HS-27A (cell line): ENCODE measurements around the gene CES2.
"Not testable (repeated sequence)": the region's sequence is repeated elsewhere in the genome, so short reads cannot be mapped to it uniquely, and the experiment has no call there.

ENCODE experiments used
- DNase-seq: peaks from one replicate; pipeline ENCODE4 v3.0.0-alpha.2; 2012; ENCODE audit warnings: low read depth, missing footprints

The CES2 gene

DNA sequence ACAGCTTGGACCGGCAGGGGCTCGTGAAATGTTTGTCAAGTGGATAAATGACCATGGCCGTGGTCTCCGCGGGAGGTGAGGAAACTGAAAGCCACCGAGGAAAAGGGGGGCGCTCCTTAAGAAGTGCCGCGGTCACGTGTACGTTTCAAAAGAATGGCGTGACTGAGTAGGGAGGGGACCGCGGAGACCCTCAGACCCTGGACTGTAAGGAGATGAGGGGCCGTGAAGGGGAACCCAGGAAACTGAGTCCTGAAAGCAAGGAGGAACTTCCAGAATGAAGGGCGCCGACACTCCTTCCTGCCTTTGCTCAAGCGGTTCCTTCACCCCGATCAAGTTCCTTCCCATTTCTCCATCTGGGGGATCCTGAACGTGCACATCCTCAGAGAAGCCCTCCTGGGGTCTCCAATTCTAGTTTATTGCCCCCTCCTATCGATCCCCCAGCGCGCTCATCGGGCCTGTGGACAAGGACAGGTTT is 440 bp upstream of the CES2 start:
- DNase-seq, result not testable (repeated sequence)

DNA sequence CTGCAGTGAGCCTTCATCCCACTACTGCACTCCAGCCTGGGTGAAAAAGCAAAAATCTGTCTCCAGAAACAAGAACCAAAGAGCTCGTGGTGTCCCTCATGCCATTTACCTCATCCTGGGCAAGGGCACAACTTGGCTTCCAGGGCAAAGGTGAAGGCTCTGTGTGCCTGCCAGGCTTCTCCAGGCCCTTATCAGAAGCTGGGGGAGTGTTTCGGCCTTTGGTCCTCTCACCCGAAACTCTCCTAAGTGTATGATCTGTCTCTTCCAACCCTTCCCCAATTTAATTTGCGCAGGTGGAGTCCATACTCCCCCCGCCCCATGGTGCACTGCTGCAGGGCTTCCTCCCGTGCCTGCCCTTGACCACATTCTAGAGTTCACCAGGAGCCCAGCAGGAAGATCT is 1.1 kb downstream of the CES2 start:
- DNase-seq, result no peak

DNA sequence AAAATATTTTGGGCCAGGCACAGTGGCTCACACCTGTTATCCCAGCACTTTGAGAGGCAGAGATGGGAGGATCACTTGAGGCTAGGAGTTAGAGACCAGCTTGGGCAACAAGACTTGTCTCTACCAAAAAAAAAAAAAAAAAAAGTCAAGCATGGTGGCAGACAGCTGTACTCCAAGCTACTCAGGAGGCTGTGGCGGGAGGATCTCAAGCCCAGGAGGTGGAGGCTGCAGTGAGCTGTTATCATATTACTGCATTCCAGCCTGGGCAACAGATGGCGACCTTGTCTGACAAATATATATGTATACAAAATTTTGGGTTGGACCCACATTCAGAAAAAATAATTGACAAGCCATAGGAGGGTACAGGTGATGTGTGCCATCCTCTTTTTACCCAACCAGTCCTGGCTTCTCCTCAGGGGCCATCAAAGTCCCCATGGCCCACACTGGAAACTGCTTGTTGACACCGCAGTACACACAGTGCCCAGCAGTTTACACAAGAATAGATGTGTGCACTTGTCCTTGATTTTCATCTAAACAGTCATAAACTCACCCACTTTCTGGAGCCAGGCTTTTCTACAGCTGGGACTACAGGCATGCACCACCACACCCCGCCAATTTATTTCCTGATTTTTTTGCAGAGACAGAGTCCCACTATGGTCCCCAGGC is 1.7 kb downstream of the CES2 start:
- DNase-seq, result no peak

DNA sequence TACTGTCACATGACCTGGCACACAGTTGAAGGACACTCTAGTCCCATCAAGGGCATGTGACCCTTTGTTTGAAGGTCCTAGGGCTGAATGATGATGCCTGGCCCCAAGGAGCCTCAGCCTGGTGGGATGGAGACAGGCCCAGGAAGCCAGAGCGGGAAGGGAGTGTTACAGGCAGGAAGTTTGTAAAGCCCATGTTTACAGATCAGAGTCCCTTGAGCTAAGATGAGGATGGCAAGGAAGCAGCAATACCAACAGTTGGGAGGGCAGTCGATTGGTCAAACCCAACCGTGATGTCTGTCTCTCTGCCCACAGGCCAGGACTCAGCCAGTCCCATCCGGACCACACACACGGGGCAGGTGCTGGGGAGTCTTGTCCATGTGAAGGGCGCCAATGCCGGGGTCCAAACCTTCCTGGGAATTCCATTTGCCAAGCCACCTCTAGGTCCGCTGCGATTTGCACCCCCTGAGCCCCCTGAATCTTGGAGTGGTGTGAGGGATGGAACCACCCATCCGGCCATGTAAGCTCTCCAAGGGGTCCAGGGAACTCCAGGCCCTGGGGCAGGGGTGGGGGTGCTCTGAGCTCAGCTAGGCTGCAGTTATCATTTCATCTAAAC is 2.5 kb downstream of the CES2 start:
- no peak for DNase-seq

DNA sequence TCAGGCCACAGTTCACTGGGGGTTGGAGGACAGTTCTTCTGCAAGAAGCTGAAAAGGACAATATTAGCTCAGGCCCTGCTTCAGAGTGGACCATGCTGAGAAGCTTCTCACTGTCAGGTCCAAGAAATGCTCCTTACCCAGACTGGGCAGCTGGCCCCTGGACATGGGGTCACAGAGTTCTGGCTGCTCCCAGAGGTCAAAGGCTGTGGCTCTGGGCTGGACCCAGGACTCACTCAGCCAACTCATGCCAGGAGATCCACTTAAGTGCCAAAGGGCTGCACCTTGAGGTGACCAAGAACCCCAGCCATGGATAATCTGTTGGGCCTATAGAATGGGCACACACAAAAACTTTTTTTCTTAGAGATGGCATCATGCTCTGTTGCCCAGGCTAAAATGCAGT is 4.0 kb downstream of the CES2 start:
- DNase-seq, result no peak

DNA sequence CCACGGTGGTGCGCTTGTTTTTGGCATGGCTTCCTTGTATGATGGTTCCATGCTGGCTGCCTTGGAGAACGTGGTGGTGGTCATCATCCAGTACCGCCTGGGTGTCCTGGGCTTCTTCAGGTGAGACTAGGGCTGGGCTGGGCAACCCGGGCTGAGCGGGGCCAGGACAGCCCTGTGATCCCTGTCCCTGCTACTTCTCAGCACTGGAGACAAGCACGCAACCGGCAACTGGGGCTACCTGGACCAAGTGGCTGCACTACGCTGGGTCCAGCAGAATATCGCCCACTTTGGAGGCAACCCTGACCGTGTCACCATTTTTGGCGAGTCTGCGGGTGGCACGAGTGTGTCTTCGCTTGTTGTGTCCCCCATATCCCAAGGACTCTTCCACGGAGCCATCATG is 4.9 kb downstream of the CES2 start:
- no peak for DNase-seq

DNA sequence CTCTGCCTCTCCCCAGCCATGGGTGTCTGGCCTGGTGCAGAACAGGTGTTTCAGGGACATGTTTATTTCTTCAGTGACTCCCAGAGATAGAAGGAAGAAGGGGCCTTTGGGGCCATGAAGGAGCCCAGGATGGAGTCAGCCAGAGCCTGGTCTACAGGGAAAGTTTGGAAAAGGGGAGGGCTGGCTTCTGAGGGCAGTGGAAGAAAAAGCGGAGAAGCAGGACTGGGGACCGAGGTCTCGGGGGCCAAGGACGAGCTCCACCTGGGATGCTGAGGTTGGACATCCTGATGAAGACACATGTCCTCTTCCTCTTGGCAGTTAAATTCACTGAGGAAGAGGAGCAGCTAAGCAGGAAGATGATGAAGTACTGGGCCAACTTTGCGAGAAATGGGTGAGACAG is 7.7 kb downstream of the CES2 start:
- DNase-seq, result no peak

DNA sequence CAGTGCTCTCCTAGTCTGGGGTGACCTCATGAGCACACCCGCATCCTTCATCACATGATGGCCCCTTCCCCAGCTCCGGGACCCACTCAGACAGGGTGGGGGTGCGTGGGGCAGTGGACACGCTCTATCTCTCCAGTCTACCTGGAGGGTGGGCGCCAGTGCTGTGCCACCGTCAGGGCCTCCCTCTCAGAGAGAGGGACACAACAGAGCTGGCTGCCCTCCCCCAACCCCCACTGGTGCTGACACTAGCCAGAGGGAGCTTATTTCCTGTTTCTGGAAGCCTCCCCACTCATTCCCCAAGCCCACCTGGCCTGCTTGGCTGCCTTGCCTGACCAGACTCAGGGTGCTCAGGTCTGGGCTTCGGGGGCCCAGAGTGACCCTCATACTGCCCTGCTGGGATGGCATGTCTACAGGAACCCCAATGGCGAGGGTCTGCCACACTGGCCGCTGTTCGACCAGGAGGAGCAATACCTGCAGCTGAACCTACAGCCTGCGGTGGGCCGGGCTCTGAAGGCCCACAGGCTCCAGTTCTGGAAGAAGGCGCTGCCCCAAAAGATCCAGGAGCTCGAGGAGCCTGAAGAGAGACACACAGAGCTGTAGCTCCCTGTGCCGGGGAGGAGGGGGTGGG is 8.2 kb downstream of the CES2 start:
- DNase-seq, result no peak

DNA sequence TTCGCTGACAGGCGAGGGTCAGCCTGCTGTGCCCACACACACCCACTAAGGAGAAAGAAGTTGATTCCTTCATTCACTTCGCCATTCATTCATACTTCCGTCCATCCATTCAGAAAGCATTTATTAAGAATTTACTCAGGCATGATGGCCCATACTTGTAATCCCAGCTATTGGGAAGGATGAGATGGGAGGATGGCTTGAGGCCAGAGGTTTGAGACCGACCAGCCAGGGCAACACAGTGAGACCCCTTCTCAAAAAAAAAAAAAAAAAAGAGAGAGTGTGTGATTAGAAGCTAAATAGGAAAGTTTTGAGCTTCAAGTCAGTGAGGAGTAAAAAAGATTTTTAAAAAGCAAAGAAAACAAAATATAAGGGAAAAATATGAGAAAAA is 8.7 kb downstream of the CES2 start:
- no peak for DNase-seq

DNA sequence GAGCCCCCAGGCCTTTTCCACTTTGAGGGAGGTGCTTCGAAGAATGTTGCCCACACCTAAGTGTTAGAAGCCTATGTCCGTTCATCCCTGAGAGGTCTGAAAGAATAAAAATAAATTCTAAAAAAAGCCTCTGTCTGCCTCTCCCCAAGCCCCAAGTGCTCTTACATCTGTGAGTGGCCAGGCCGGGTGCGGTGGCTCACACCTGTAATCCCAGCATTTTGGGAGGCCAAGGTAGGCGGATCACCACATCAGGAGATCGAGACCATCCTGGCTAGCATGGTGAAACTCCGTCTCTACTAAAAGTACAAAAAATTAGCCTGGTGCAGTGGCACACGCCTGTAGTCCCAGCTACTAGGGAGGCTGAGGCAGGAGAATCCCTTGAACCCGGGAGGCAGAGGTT is 9.7 kb downstream of the CES2 start:
- DNase-seq, result not testable (repeated sequence)

DNA sequence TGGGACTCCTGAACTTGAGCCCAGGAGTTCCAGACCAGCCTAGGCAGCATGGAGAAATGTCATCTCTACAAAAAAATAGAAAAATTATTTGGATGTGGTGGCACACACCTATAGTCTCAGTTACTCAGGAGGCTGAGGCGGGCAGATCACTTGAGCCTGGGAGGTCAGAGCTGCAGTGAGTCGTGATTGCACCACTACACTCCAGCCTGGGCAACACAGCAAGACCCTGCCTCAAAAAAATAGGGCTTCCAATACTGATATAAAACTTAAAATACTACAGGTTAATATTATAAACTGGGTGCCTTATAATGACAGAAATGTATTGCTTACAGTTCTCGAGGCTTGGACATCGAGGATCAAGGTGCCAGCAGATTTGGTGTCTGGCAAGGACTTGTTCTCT is 10.6 kb downstream of the CES2 start:
- no peak for DNase-seq

DNA sequence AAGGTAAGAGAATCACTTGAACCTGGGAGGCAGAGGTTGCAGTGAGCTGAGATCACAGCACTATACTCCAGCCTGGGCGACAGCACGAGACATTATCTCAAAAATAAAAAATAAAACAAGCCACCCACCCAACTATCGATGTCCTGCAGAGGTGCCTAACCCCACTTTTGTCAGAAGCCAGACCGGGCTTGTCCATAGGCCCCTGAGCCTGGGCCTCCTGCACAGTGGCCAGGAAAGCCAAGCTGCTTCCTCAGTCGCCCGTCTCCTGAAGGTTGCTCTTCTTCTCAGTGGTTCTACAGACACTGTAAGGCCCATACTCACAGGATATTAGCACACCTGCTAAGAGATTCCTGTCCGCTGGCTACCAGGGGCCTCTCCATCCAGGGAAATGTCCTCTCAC is 11.2 kb downstream of the CES2 start:
- DNase-seq, result no peak

DNA sequence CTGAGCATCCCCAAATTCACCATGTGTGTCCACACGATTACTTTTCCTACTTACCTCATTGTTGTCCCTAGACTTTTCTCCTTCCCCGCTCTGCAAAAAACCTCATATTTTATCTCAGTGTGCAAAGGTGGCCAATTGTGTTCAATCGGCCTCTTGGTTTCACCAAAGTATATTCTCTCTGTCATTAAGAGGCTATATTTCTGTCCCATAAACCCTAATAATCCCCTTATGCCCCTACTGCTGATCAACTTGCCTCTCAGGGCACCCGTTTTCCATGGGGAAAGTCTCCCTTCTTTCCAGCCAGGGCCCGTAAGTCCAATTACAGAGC is 11.6 kb downstream of the CES2 start:
- no peak for DNase-seq

DNA sequence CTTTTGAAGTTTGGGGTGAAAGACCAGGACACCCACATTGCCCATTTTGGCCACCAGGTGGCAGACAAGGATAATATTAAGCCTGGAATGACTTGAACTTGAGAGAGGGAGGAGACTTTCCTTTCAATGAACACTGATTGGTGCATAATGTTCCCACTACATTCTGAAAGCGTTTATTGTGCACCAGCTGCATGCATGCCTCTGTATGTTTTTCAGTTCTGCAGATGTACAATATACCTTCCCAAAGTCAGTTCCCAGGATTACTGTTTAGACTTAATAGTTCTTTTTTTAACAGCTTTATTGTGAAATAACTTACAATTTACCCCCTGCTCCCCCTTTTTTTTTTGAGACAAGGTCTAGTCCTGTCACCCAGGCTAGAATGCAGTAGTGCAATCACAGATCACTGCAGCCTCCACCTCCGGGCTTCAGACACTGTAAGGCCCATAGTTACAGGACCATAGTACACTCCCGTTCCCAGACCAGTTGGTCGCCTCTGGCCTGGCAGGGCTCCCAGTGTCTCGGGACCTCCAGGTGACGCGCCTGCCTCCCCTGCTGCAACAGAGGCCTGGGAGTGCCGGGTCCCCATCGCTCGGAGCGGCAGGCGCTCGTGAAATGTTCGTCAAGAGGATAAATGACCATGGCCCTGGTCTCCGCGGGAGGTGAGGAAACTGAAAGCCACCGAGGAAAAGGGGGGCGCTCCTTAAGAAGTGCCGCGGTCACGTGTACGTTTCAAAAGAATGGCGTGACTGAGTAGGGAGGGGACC is 12.2 kb downstream of the CES2 start:
- DNase-seq, result no peak

DNA sequence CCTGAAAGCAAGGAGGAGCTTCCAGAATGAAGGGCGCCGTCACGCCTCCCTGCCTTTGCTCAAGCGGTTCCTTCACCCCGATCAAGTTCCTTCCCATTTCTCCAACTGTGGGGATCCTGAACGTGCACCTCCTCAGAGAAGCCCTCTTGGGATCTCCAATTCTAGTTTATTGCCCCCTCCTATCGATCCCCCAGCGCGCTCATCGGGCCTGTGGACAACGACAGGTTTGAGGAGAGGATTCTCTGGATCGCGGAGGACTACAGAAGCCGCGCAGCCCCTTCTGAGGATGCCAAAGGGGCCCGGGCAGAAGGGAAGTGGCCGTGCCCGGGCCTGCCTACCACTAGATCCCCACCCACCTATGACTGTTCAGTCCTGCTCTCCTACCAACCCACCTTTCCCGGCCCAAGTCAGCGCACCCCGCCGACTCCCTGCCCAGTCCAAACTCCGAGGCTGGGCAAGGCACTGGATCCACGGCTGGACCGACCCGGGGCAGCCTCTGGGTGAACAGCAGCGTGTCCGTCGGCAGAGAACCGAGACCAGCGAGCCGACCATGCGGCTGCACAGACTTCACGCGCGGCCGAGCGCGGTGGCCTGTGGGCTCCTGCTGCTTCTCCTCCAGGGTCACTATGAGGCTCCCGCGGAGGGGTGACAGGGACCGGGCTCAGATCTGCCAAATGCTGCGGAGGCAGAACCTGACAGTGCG is 13.0 kb downstream of the CES2 start:
- no peak for DNase-seq

DNA sequence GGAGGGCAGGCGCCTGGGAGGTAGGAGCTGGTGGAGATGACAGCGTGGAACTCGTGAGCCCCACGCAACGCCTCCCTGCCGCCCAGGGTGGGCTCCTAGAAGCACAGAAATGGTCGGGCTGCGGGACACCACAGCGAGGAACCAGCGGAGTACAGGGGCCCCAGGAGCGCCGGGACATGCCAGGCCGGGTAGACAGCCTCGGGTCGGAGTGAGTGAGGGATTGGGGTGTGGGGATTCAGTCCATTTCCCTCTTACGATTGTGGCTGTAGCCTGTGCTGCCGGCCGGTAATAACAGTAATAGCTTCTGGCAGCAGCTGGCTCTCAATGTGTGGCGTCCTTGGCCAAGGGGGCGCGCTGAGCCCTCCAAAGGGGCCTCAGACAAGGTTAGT is 13.5 kb downstream of the CES2 start:
- no peak for DNase-seq

DNA sequence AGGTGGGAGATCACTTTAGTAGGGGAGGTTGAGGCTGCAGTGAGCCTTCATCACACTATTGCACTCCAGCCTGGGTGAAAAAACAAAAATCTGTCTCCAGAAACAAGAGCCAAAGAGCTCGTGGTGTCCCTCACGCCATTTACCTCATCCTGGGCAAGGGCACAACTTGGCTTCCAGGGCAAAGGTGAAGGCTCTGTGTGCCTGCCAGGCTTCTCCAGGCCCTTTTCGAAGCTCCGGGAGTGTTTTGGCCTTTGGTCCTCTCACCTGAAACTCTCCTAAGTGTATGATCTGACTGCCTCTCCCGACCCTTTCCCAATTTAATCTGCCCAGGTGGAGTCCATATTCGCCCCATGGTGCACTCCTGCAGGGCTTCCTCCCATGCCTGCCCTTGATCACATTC is 14.2 kb downstream of the CES2 start:
- DNase-seq, result no peak

DNA sequence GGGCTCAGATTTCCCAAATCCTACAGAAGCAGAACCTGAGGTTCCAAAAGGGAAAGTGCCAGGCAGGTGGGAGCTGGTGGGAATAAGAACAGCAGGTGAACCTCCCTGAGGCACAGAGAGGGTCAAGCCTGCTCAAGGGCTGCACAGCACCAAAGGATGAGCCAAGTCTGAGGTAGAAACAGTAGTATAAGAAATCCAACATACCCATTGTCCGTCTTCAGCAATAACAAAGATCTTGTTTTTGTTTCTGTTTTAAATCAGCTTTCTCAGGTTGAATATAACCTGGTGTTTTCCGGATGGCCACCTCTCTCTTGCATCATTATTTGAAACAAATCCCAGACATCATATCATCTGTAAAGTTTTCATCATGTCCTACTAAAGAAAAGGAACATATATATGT is 15.1 kb downstream of the CES2 start:
- DNase-seq, result no peak

DNA sequence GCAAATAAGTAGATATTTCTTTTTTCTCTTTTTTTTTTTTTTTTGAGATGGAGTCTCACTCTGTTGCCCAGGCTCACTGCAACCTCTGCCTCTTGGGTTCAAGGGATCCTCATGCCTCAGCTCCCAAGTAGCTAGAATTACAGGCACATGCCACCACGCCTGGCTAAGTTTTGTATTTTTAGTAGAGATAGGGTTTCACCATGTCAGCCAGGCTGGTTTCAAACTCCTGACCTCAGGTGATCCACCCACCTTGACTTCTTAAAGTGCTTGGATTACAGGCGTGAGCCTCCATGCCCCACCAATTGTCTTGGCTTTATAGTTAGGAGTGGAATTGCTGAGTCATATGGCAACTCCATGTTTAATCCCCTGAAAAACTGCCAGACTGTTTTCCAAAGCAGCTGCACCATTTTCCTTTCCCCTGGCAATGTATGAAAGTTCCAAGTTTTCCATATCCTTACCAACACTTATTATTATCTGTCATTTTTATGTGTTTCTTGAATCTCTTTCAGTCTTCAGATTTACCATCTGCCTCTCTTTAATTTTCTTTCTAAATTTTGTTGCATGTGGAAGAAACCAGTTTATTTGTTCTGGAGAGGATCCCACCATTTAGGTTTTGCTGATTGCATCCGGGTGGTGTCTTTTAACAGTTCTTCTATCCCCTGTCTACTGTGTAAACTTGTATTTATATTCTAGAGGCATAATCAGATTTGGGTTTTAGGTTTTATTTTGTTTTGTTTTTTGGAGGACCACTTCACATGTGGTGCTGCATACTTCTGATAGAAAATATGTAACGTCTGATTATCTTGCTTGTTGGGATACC is 15.9 kb downstream of the CES2 start:
- no peak for DNase-seq

DNA sequence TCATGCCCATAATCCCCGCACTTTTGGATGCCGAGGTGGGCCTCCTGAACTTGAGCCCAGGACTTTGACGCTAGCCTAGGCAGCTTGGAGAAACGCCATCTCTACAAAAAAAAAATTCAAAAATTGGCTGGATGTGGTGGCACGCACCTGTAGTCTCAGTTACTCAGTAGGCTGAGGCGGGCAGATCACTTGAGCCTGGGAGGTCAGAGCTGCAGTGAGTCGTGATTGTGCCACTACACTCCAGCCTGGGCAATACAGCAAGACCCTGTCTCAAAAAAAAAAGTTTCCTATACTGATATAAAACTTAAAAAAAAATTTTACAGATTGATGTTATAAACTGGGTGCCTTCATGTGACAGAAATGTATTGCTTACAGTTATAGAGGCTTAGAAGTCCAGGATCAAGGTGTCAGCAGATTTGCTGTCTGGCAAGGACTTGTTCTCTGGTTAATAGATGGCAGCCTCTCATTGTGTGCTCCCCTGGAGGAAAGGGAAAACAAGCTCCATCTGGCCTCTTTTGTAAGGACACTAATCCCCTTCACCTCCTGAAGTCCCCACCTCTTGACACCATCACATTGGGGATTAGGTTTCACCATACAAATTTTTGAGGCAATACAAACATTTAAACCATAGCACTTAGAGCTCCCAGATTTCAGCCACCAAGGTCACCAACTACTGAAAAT is 17.3 kb downstream of the CES2 start:
- no peak for DNase-seq

DNA sequence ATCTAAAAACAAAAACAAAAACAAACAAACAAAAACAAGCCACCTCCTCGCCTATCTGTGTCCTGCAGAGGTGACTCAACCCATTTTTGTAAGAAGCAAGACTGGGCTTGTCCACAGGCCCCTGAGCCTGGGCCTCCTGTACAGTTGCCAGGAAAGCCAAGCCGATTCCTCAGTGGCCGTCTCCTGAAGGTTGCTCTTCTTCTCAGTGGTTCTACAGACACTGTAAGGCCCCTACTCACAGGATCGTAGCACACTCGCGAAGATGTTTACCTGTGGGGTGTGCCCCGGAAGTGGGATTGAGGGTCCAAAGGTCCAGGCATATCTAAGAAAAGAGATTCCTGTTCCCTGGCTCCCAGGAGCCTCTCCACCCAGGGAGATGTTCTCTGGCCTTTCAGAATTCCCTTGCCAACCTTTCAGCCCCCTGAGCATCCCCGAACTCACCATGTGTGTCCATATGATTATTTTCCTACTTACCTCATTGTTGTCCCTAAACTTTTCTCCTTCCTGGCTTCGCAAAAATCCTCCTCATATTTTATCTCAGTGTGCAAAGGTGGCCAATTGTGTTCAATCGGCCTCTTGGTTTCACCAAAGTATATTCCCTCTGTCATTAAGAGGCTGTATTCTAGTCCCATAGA is 18.3 kb downstream of the CES2 start:
- no peak for DNase-seq
